22Rv1 (cell line): ENCODE results near the gene GAGE12F.
"Not testable (repeated sequence)": the region's sequence is repeated elsewhere in the genome, so short reads cannot be mapped to it uniquely, and the experiment has no call there.

ENCODE experiments used
- ZFX ChIP-seq: fragments of 450-650 bp; IDR thresholded peaks from 2 replicates; pipeline ENCODE4 v1.6.1; 2017; ENCODE audit warnings: antibody characterized with exemption, borderline replicate concordance
- TF ChIP-seq, protein P1 (sequence below): fragments of 450-650 bp; IDR thresholded peaks from 2 replicates; pipeline ENCODE4 v1.5.1; 2017; ENCODE audit warnings: mild to moderate bottlenecking

GRCh38 chrX:49568728-49569127 lies 8.1 kb downstream of the GAGE12F start:
- TF ChIP-seq, protein P1, sequence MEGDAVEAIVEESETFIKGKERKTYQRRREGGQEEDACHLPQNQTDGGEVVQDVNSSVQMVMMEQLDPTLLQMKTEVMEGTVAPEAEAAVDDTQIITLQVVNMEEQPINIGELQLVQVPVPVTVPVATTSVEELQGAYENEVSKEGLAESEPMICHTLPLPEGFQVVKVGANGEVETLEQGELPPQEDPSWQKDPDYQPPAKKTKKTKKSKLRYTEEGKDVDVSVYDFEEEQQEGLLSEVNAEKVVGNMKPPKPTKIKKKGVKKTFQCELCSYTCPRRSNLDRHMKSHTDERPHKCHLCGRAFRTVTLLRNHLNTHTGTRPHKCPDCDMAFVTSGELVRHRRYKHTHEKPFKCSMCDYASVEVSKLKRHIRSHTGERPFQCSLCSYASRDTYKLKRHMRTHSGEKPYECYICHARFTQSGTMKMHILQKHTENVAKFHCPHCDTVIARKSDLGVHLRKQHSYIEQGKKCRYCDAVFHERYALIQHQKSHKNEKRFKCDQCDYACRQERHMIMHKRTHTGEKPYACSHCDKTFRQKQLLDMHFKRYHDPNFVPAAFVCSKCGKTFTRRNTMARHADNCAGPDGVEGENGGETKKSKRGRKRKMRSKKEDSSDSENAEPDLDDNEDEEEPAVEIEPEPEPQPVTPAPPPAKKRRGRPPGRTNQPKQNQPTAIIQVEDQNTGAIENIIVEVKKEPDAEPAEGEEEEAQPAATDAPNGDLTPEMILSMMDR: not testable (repeated sequence)
- not testable (repeated sequence) for TF ChIP-seq ZFX
